Thymus (tissue), 11 donors: Measurements from ENCODE around the gene DGCR2. TPM values are rescaled to one million over a fixed set of nuclear protein-coding genes. Genes with fewer than 3 reads are reported as not detected.
"Not testable (repeated sequence)": the region's sequence is repeated elsewhere in the genome, so short reads cannot be mapped to it uniquely, and the experiment has no call there.

Experiments used
- DNase-seq, 9 donors: peaks; one replicate each; pipeline ENCODE4 v3.0.0-alpha.2; 2013; ENCODE audit warnings: low spot score in 9 of 9, low read depth in 6 of 9, missing footprints in 1 of 9
- H3K27ac ChIP-seq, 2 donors: one replicate each; pipeline ENCODE4 v1.5.1; 2013; ENCODE audit warnings: control low read depth in 1 of 2, low read depth in 1 of 2, low read length in 1 of 2, mild to moderate bottlenecking in 1 of 2, moderate library complexity in 1 of 2
- H3K27me3 ChIP-seq, 2 donors: one replicate each; pipeline ENCODE4 v1.5.1; 2013; ENCODE audit warnings: low read length in 1 of 2; ENCODE audit not compliant: control insufficient read depth in 2 of 2, insufficient read depth in 1 of 2
- H3K36me3 ChIP-seq, 2 donors: one replicate each; pipeline ENCODE4 v1.5.1; 2013; ENCODE audit warnings: low read length in 1 of 2, mild to moderate bottlenecking in 1 of 2, moderate library complexity in 1 of 2; ENCODE audit not compliant: control insufficient read depth in 2 of 2, insufficient read depth in 2 of 2
- H3K4me1 ChIP-seq, 2 donors: one replicate each; pipeline ENCODE4 v1.5.1; 2013; ENCODE audit warnings: low read length in 2 of 2; ENCODE audit not compliant: control insufficient read depth in 2 of 2, insufficient read depth in 2 of 2
- H3K4me3 ChIP-seq, 2 donors: one replicate each; pipeline ENCODE4 v1.5.1; 2013; ENCODE audit warnings: low read length in 2 of 2, control low read depth in 1 of 2, mild to moderate bottlenecking in 1 of 2
- H3K9me3 ChIP-seq, 2 donors: one replicate each; pipeline ENCODE4 v1.5.1; 2013; ENCODE audit warnings: low read length in 1 of 2, mild to moderate bottlenecking in 1 of 2; ENCODE audit not compliant: control insufficient read depth in 2 of 2, insufficient read depth in 1 of 2
- WGBS: extraction: QIAGEN DNeasy Blood & Tissue Kit; methylation state at CpG from one replicate; pipeline ENCODE4 v1.1.7; 2013; 5-methylcytosine and 5-hydroxymethylcytosine counted together
- polyA plus RNA-seq: library from polyadenylated mRNA; stranded (reverse); fragments of 200-250 nt; gene quantifications from one replicate; pipeline ENCODE4 v1.2.3, GENCODE V29; 2013
- total RNA-seq: library from RNA; stranded (reverse); fragments of 120-200 nt; gene quantifications from one replicate; pipeline ENCODE4 v1.2.4, GENCODE V29; 2013
- donor health status: healthy.

DGCR2 gene
- total and polyA plus RNA-seq, 2 donors = 17.8 to 24.1 TPM

DNA sequence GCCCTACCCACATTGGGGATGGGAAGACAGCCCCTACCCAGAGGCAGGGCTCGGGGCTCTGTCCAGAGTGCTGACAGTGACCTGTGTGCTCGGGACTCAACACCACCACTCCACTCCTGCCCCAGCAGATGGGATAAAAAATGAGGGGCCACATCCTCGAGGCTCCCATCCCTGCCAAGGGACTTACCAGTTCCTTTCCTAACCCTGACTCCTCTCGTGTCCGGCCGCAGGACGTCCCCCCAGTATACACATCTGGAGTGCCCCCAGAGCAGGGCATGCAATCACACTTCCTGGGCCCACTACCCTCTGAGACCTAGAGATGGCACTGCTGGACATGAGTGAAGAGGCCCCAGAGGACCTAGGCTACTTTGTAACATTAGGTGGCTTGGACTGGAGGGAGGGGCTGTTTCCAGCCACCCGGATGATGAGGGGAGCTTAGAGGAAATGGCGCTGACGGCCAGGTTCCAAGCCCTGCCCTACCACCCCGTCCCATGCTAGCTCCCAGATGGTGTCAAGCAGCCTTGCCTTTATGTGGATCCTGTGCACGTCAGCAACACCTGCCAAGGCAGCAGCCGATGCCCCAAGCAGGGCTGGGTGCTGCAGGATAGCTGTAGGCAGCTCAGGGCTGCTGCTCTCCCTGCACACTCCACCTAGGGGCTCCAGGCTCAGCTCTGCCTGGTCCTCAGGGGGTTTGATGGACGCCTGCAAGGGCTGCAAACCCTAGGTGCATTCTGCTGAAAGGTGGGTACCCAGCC, 86.6 kb downstream of the DGCR2 start:
- peaks cover 19 to 39% of the 10 kb centered on the region in 2 donors for H3K36me3 ChIP-seq
- no peak for DNase-seq
- H3K4me3 ChIP-seq = no peak overlapping the region
- H3K27me3 ChIP-seq = peaks cover 2 to 6% of the 10 kb centered on the region in 2 donors
- H3K9me3 ChIP-seq = peaks cover 0 to 1% of the 10 kb centered on the region in 2 donors
- H3K4me1 ChIP-seq = no peaks in the 10 kb centered on the region
- 62% methylated on average over 14 of the region's 14 CpGs for WGBS
- no peak overlapping the region for H3K27ac ChIP-seq

DNA sequence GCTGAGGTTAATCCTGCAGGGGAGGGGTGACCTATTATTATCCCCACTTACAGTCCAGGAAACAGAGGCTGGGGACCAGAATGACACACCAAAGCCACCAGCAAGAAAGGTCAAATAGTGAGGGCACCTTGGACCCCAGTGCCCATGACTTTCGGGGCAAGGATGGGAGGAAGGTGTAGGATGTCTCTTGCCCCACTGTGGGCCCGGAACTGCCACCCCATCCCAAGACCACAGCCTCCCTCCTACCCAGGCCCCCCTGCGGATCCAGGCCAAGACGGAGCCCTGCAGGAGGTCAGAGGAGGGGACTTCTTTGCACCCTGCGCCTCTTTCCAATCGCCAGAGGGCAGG, 87.1 kb downstream of the DGCR2 start:
- WGBS = 62% methylated on average over 6 of the region's 6 CpGs
- H3K4me3 ChIP-seq, DNase-seq, H3K27ac ChIP-seq, H3K4me1 ChIP-seq, H3K9me3 ChIP-seq: not testable (repeated sequence)
- Histone ChIP-seq H3K27me3 (peaks cover 7 to 12% of the 10 kb centered on the region in 2 donors), H3K36me3 (peaks cover 14 to 33% of the 10 kb centered on the region in 2 donors)

DNA sequence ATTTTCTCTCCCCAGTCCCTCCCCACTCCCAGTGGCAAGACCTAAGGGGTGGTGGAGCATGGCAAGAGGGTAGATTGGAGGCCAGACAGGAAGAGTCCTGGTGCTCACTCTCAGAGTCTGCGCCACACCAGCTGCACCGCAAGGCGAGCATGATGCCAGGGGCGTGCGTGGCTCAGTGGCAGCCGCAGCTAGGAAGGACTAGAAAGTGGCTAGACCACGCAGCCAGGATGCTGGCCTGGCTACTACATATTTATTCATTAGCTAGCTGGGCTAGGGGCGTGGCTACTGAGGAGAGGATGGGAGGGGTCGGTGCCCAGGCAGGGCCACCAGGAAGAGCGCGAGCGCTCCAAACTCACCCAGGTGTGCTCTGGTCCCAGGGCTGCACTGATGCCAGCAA, 87.5 kb downstream of the DGCR2 start:
- Histone ChIP-seq H3K36me3 (peaks cover 11 to 30% of the 10 kb centered on the region in 2 donors), H3K27me3 (peaks cover 7 to 13% of the 10 kb centered on the region in 2 donors)
- not testable (repeated sequence) for H3K9me3 ChIP-seq, H3K4me3 ChIP-seq, H3K4me1 ChIP-seq, H3K27ac ChIP-seq, DNase-seq
- 74% methylated on average over 9 of the region's 12 CpGs for WGBS

DNA sequence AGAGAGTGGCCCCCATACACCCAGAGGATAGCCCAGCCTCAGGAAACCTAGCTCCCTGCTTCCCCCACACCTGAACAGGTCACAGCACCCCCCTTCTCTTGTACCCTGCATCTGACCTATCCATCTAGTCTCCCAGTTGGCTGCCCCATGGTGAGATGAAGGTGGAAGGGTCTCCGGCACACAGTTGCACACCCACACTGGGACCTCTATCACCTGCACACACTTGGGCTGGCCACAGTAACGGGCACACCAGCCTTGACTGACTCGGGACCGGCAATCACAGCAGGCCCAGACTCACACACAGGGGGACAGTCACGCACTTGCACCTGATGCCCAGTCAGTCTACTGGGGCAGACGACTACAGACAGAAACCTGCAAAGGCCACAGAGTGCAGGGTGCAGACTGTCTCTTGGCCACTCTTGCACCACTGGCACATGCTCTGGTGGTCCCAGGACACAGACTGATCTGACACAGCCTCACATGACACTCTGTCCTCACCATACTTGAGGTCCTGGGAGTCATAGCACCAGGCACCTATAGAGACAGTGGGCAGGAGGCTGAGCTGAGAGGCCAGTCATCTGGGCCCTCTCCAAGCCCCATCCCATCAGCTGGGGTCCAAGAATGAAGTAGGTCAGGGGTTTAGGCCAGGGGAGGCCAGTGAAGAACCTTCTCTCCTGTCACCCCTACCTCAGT, 88.0 kb downstream of the DGCR2 start:
- H3K27ac ChIP-seq, H3K9me3 ChIP-seq, H3K4me1 ChIP-seq, H3K4me3 ChIP-seq, DNase-seq: not testable (repeated sequence)
- WGBS = 93% methylated on average over 5 of the region's 6 CpGs
- Histone ChIP-seq H3K36me3 (peaks cover 9 to 24% of the 10 kb centered on the region in 2 donors), H3K27me3 (peaks cover 9 to 14% of the 10 kb centered on the region in 2 donors)

DNA sequence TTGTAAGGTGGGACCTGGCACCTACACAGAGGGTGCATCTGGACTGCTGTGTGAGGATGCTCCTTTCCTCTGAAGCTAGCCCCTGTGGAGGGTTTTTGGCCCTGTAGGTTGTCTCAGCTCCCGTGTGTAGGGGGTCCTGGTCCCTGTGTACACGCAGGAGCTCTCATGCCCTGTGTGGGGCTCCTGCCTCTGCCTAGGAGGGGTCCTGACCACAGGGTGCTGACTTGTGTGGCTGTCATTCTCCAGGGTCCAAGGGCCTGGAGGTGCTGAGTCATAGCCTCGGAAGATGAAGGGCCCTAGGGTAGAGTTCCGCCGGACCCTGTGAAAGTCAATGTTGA, 88.7 kb downstream of the DGCR2 start:
- H3K4me1 ChIP-seq, H3K27ac ChIP-seq, DNase-seq, H3K9me3 ChIP-seq, H3K4me3 ChIP-seq: not testable (repeated sequence)
- 77% methylated on average over 5 of the region's 5 CpGs for WGBS
- Histone ChIP-seq H3K36me3 (peaks cover 9 to 18% of the 10 kb centered on the region in 2 donors), H3K27me3 (peaks cover 14 to 20% of the 10 kb centered on the region in 2 donors)

DNA sequence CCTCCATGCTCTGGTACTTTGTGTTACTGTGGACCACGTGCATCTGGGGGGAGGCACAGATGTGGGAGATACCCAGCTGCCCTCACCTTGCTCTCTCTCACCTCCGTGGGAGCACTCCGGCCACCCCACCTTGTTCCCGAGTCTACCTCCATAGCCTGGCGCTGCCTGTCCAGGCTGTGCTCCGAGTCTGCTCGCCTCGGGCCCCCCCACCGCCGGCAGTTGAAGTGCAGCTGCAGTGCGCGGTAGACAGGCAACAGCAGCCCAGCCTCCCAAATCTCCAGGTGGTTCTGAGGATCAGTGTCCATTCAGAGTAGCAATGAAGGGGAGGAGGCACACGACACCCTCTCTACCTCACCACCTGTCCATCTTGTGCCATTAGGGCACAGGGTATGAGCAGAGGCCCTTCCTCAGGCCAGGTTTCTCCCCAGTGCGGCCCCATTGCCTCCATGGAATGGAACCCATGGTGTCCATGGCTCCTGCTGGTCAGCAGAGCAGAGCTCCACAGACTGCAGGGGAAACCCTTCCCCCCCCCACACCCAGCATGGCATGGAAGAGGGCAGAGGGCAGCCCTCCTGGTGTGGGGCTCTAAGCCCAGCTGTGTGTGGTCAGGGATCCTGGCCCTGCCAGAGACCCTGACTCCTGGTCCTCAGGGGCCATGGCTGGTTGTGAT, 89.2 kb downstream of the DGCR2 start:
- not testable (repeated sequence) for H3K27ac ChIP-seq, H3K9me3 ChIP-seq, DNase-seq, H3K4me1 ChIP-seq, H3K4me3 ChIP-seq
- H3K27me3 ChIP-seq = peaks cover 14 to 23% of the 10 kb centered on the region in 2 donors
- peaks cover 4 to 13% of the 10 kb centered on the region in 2 donors for H3K36me3 ChIP-seq
- 88% methylated on average over 14 of the region's 14 CpGs for WGBS

DNA sequence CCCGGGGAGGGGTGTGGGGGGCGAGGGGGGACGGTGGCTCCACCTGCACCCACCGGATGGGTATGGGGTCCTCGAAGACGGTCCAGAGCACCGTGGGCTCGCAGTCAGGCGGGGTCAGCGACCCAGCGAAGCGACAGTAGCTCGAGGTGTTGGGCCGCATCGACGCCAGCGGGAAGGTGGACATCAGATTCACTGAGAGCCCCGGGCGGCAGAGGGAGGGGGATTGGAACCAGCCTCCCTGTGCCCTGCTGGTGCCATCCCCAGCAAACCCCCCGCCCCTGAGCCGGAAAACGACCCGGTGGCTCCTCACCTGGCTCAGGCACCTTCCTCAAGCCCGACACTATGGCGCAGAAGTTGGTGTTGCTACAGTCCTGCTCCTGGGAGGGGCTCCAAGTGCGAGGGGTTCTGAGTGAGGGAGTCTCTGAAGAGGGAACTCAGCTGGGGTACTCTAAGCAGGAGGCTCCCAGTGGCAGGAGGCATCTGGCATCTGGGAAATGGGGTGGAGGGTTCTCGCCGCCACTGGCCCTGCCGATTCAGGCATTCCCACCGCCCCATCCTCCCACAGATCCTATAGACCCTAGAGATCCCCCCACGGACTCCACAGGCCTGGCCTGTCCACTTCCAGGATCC, 89.9 kb downstream of the DGCR2 start:
- H3K36me3 ChIP-seq, H3K4me3 ChIP-seq, H3K4me1 ChIP-seq, DNase-seq, H3K27ac ChIP-seq, H3K9me3 ChIP-seq: not testable (repeated sequence)
- 88% methylated on average over 24 of the region's 31 CpGs for WGBS
- peaks cover 14 to 28% of the 10 kb centered on the region in 2 donors for H3K27me3 ChIP-seq

DNA sequence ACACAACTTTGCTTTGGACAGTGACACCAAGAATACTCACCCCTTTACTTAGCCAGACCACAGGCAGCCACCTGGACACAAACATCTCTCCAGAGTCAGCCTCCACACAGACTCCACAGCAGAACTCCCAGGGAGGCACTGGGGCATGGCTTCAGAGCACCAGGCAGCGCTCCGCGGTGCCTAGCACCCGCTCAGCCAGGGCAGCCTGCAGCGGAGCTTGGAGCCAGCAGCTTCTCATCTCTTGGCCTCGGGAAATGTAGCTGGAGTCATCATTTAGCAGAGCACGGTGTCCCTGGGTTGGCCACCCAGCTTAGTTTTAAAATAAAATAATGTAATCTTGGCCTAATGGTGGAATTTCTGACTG, 91.3 kb downstream of the DGCR2 start:
- peaks cover 14 to 31% of the 10 kb centered on the region in 2 donors for H3K27me3 ChIP-seq
- H3K27ac ChIP-seq, H3K36me3 ChIP-seq, DNase-seq, H3K4me3 ChIP-seq, H3K9me3 ChIP-seq, H3K4me1 ChIP-seq: not testable (repeated sequence)
- 95% methylated on average over 7 of the region's 7 CpGs for WGBS
